Measurements from ENCODE around the gene AP1B1.
"Not testable (repeated sequence)": the region's sequence is repeated elsewhere in the genome, so short reads cannot be mapped to it uniquely, and the experiment has no call there.

The AP1B1 gene

GRCh38 chr22:29426476-29426875 lies 38.1 kb upstream of the AP1B1 start:
- no peak for DNase-seq (ENCODE audit: low read depth in 2 of 2)
- H3K4me3 ChIP-seq (replicated peaks in 1 of 2; ENCODE audit: low read depth in 2 of 2, low read length in 2 of 2), result no peak overlapping the region

GRCh38 chr22:29418704-29419103 lies 30.3 kb upstream of the AP1B1 start:
- DNase-seq (ENCODE audit: low read depth in 2 of 2); H3K4me3 ChIP-seq (replicated peaks in 1 of 2; ENCODE audit: low read depth in 2 of 2, low read length in 2 of 2): not testable (repeated sequence)

More at GRCh38 chr22:29426476-29426875, 38.1 kb upstream of the AP1B1 start:
- TF ChIP-seq CTCF (IDR thresholded peaks at IDR 0.05; ENCODE audit: low read depth, low read length), result no peak

- H3K4me3 ChIP-seq (replicated peaks in 1 of 2; ENCODE audit: low read depth in 2 of 2, low read length in 2 of 2), result peak overlapping the region; percentile 5 to 50
- peak; percentile 8 to 35 for DNase-seq (ENCODE audit: low read depth in 2 of 2)
These were observed 26.7 kb upstream of the AP1B1 start for GRCh38 chr22:29414951-29415591.

GRCh38 chr22:29412772-29413171 lies 24.4 kb upstream of the AP1B1 start:
- peak; percentile 42 for TF ChIP-seq CTCF (IDR thresholded peaks at IDR 0.05; ENCODE audit: low read depth, low read length)
- not testable (repeated sequence) for H3K4me3 ChIP-seq (replicated peaks in 1 of 2; ENCODE audit: low read depth in 2 of 2, low read length in 2 of 2)
- peak in 1 of 2 donors; percentile 7 for DNase-seq (ENCODE audit: low read depth in 2 of 2)

GRCh38 chr22:29411569-29412211 lies 23.3 kb upstream of the AP1B1 start:
- not testable (repeated sequence) for DNase-seq (ENCODE audit: low read depth in 2 of 2); H3K4me3 ChIP-seq (replicated peaks in 1 of 2; ENCODE audit: low read depth in 2 of 2, low read length in 2 of 2)

- DNase-seq (ENCODE audit: low read depth in 2 of 2), result no peak
- no peak for TF ChIP-seq CTCF (IDR thresholded peaks at IDR 0.05; ENCODE audit: low read depth, low read length)
- H3K4me3 ChIP-seq (replicated peaks in 1 of 2; ENCODE audit: low read depth in 2 of 2, low read length in 2 of 2), result no peak overlapping the region
These were observed 20.6 kb upstream of the AP1B1 start for GRCh38 chr22:29408940-29409339.

GRCh38 chr22:29401538-29401937 lies 13.2 kb upstream of the AP1B1 start:
- DNase-seq (ENCODE audit: low read depth in 2 of 2), result not testable (repeated sequence)

GRCh38 chr22:29400576-29400975 lies 12.2 kb upstream of the AP1B1 start:
- no peak for DNase-seq (ENCODE audit: low read depth in 2 of 2)
- no peak overlapping the region for H3K4me3 ChIP-seq (replicated peaks in 1 of 2; ENCODE audit: low read depth in 2 of 2, low read length in 2 of 2)
- no peak for TF ChIP-seq CTCF (IDR thresholded peaks at IDR 0.05; ENCODE audit: low read depth, low read length)

More at GRCh38 chr22:29401538-29401937, 13.2 kb upstream of the AP1B1 start:
- H3K4me3 ChIP-seq (replicated peaks in 1 of 2; ENCODE audit: low read depth in 2 of 2, low read length in 2 of 2), result not testable (repeated sequence)

- TF ChIP-seq CTCF (IDR thresholded peaks at IDR 0.05; ENCODE audit: low read depth, low read length), result no peak
- DNase-seq (ENCODE audit: low read depth in 2 of 2), result no peak
- no peak overlapping the region for H3K4me3 ChIP-seq (replicated peaks in 1 of 2; ENCODE audit: low read depth in 2 of 2, low read length in 2 of 2)
These were observed 9.4 kb upstream of the AP1B1 start for GRCh38 chr22:29397791-29398190.
